ENCODE data around the gene RAB22A.

RAB22A gene

DNA sequence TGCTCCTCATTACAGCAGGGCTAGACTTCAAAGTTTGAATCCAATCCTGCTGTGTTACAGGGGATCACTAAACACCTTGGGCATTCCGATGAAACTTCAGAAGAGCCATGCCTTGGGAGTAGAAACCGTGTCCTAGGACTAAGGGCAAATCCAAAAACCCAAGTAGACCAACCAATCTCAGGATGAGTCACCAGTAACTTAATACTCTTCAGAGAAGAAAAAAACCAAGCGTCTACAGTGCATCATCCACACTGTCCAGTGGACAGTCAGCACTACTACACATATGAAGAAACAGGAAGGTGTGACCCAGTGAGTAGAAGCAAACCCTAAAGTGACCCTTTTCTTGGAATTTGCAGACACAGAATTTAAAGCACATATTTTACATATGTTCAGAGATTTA lies 40.1 kb downstream of the RAB22A start:
- in situ Hi-C loops (cut with HindIII; ENCODE audit: low pct_ligation_motif_present, low sequenced_read_pairs) = no loop called here
- Histone ChIP-seq H3K27ac (no peak overlapping the region), H3K36me3 (replicated peaks) (peaks cover 21% of the 10 kb centered on the region), H3K4me3 (ENCODE audit: low read depth, low read length) (no peak overlapping the region), H3K27me3 (replicated peaks) (no peaks in the 10 kb centered on the region)
- DNase-seq = peak; percentile 73
- peak; percentile 39 for TF ChIP-seq CTCF (IDR thresholded peaks at IDR 0.05; ENCODE audit: low read depth, low read length, missing control alignments)

- in situ Hi-C loops (cut with HindIII; ENCODE audit: low pct_ligation_motif_present, low sequenced_read_pairs) = no loop called here
- TF ChIP-seq CTCF (IDR thresholded peaks at IDR 0.05; ENCODE audit: low read depth, low read length, missing control alignments) = no peak
- H3K4me3 ChIP-seq (ENCODE audit: low read depth, low read length) = no peak overlapping the region
- peaks cover 27% of the 10 kb centered on the region for H3K36me3 ChIP-seq (replicated peaks)
- DNase-seq = no peak
- H3K27ac ChIP-seq = no peak overlapping the region
- H3K27me3 ChIP-seq (replicated peaks) = no peaks in the 10 kb centered on the region
These were observed 43.0 kb downstream of the RAB22A start for GRCh38 chr20:58352468-58352867.

DNA sequence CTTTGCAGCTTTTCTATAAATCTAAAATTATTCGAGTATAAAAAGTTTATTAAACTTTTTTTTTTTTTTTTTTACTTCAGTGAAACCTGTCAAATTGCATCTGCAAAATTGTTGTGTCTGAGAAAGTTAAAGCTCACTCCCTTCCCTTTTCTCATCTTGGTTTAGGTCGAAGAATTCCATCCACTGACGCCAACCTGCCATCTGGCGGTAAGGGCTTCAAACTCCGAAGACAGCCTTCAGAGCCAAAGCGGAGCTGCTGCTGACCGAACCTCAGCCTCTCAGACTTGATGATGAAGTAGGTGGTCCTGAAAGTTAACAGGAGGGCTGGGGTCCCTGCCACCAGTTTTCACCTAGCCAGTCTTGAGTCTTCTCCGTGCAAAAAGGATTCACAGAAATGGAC lies 49.9 kb downstream of the RAB22A start:
- peak; percentile 36 for TF ChIP-seq CTCF (IDR thresholded peaks at IDR 0.05; ENCODE audit: low read depth, low read length, missing control alignments)
- peaks cover 31% of the 10 kb centered on the region for H3K36me3 ChIP-seq (replicated peaks)
- no peak overlapping the region for H3K4me3 ChIP-seq (ENCODE audit: low read depth, low read length)
- in situ Hi-C loops (cut with HindIII; ENCODE audit: low pct_ligation_motif_present, low sequenced_read_pairs) = no loop called here
- H3K27ac ChIP-seq = no peak overlapping the region
- H3K27me3 ChIP-seq (replicated peaks) = no peaks in the 10 kb centered on the region
- no peak for DNase-seq

GRCh38 chr20:58360936-58361335 lies 51.4 kb downstream of the RAB22A start:
- Histone ChIP-seq H3K36me3 (replicated peaks) (peaks cover 16% of the 10 kb centered on the region), H3K27me3 (replicated peaks) (no peaks in the 10 kb centered on the region)
- in situ Hi-C loops (cut with HindIII; ENCODE audit: low pct_ligation_motif_present, low sequenced_read_pairs) = no loop called here

DNA sequence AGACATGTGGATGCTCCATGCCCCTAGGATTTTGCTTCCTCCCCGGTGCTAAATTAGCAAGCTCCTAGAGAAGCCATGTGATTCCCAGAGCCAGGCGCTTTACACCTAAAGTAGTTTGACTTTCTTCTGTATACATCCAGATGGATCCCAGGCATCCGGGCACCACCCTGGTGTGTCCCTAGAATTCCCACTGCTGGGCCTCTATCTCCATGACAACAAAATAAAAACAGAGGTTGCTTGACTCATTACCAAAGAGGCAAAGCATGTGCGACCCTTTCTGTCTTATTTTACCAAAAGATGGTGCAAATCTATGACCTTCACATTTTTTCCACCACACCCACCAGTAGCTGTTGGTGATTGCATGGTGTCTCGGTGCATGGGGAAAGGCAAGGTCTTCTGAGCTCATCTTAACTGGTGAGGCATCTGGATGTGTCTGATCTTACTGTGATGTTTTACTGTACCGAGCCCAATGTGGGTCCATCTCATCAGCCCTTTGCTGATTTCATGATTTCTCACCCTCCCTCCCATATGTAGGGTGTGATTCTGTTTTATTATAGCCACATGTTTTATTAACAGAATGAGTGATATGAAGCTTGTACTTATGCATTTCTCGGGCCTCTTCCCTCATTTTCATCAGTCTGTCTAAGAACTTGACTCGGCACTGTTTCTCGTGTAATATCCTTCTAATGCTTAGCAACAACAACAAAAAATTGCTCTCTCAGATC lies 52.1 kb downstream of the RAB22A start:
- DNase-seq = peak; percentile 47
- H3K27me3 ChIP-seq (replicated peaks) = no peaks in the 10 kb centered on the region
- no peak for TF ChIP-seq CTCF (IDR thresholded peaks at IDR 0.05; ENCODE audit: low read depth, low read length, missing control alignments)
- no peak overlapping the region for H3K4me3 ChIP-seq (ENCODE audit: low read depth, low read length)
- H3K36me3 ChIP-seq (replicated peaks) = peaks cover 15% of the 10 kb centered on the region
- peak overlapping the region; percentile 21 for H3K27ac ChIP-seq
- in situ Hi-C loops (cut with HindIII; ENCODE audit: low pct_ligation_motif_present, low sequenced_read_pairs) = no loop called here

More at GRCh38 chr20:58360936-58361335, 51.4 kb downstream of the RAB22A start:
- no peak for DNase-seq
- no peak for TF ChIP-seq CTCF (IDR thresholded peaks at IDR 0.05; ENCODE audit: low read depth, low read length, missing control alignments)
- H3K4me3 ChIP-seq (ENCODE audit: low read depth, low read length) = no peak overlapping the region
- H3K27ac ChIP-seq = no peak overlapping the region

DNA sequence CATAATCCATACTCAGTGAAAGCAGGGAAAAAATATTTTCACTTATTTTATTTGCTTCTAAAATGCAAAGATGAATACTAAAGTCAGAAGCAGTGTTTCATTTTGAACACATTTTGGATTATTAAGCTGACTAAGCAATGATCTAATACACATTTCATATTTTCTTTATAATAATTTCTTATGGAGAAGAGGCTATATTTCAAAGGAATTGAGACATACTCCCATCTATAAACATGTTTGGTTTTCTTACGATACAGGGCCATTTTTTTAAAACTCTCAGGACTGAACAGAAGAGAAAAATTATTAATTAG lies 52.6 kb downstream of the RAB22A start:
- Histone ChIP-seq H3K4me3 (ENCODE audit: low read depth, low read length) (no peak overlapping the region), H3K27me3 (replicated peaks) (no peaks in the 10 kb centered on the region), H3K36me3 (replicated peaks) (peaks cover 10% of the 10 kb centered on the region), H3K27ac (peak overlapping the region; percentile 21)
- in situ Hi-C loops (cut with HindIII; ENCODE audit: low pct_ligation_motif_present, low sequenced_read_pairs) = no loop called here
- TF ChIP-seq CTCF (IDR thresholded peaks at IDR 0.05; ENCODE audit: low read depth, low read length, missing control alignments) = no peak
- no peak for DNase-seq
